NCI-H2196 treated with DMSO at 0.1 percent for 48 hours (cell line): ENCODE results near the gene SRGAP3.

Experiments used
- DNase-seq: peaks from one replicate; lab custom pipeline; 2025; ENCODE audit not compliant: unreplicated experiment; lab: John Stamatoyannopoulos, UW

The SRGAP3 gene

GRCh38 chr3:9254764-9255163, 5.3 kb upstream of the SRGAP3 start:
- no peak for DNase-seq

GRCh38 chr3:9253327-9253726, 3.9 kb upstream of the SRGAP3 start:
- no peak for DNase-seq

- no peak for DNase-seq
Observed at GRCh38 chr3:9251055-9251786, 1.8 kb upstream of the SRGAP3 start.

GRCh38 chr3:9250236-9250635, 790 bp upstream of the SRGAP3 start:
- no peak for DNase-seq

GRCh38 chr3:9248522-9249271, 749 bp downstream of the SRGAP3 start:
- no peak for DNase-seq

- DNase-seq: no peak
Observed at GRCh38 chr3:9247941-9248521, 1.4 kb downstream of the SRGAP3 start.

GRCh38 chr3:9247361-9247940, 2.0 kb downstream of the SRGAP3 start:
- no peak for DNase-seq

- no peak for DNase-seq
Observed at GRCh38 chr3:9246189-9246588, 3.3 kb downstream of the SRGAP3 start.

GRCh38 chr3:9244495-9245183, 4.8 kb downstream of the SRGAP3 start:
- no peak for DNase-seq

GRCh38 chr3:9241956-9242355, 7.5 kb downstream of the SRGAP3 start:
- DNase-seq: no peak

GRCh38 chr3:9239680-9240079, 9.8 kb downstream of the SRGAP3 start:
- no peak for DNase-seq

- no peak for DNase-seq
Observed at GRCh38 chr3:9238721-9239295, 10.6 kb downstream of the SRGAP3 start.

- DNase-seq: no peak
Observed at GRCh38 chr3:9238276-9238675, 11.2 kb downstream of the SRGAP3 start.

- no peak for DNase-seq
Observed at GRCh38 chr3:9233814-9234600, 15.4 kb downstream of the SRGAP3 start.

GRCh38 chr3:9233101-9233500, 16.3 kb downstream of the SRGAP3 start:
- no peak for DNase-seq

GRCh38 chr3:9231937-9232336, 17.5 kb downstream of the SRGAP3 start:
- no peak for DNase-seq

GRCh38 chr3:9231471-9231870, 18.0 kb downstream of the SRGAP3 start:
- DNase-seq: no peak

- no peak for DNase-seq
Observed at GRCh38 chr3:9231006-9231405, 18.4 kb downstream of the SRGAP3 start.

GRCh38 chr3:9230596-9230995, 18.9 kb downstream of the SRGAP3 start:
- DNase-seq: no peak

- DNase-seq: no peak
Observed at GRCh38 chr3:9229879-9230278, 19.6 kb downstream of the SRGAP3 start.
